ENCODE results near the gene APC2. TPM values are rescaled to one million over a fixed set of nuclear protein-coding genes. Genes with fewer than 3 reads are reported as not detected.

Gene APC2
- polyA plus RNA-seq, 1 donor from 2014 or later = 50.5 TPM

DNA sequence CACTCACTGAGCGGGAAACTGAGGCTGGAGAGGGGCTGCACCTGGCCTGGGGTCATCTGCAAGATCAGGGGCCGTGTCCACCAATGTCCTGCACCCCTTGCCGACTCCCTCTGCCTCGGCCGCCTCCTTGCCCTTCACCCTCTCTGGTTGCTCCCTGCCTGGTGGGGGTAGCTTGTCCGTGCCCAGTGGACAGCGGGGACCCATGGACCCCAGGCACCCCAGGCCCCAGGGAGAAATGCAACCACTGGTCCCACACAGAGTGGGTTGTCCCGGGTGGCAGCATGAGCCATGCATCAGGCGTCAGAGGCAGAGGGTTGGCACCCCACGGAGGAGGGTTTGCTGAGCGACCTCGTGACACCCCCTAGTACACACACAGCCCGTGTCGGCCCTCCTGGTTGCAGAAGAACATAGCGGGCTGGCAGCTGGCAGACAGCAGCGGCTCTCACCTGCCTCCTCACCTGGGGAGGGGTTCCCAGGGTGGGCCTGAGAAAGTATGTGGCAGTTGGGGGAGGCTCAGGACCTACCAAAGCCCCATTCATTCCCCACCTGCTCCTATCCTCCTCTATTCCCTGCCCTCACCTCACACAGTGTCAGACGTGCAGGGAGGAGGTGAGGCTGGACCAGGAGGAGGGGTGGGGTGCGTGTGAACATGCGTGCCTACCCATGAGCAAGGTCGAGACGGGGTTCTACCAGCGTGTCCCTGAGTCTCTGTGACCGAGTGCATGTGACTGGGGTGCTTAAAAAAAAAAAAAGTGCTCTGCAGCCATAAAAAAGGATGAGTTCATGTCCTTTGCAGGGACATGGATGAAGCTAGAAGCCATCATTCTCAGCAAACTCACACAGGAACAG lies 54.2 kb downstream of the APC2 start:
- Histone ChIP-seq H3F3A (ENCODE audit: insufficient read depth, low read length, poor library complexity, severe bottlenecking) (no peaks in the 10 kb centered on the region), H2AFZ (ENCODE audit: low read depth, low read length) (no peak overlapping the region), H4K20me1 (ENCODE audit: insufficient read depth) (no peaks in the 10 kb centered on the region), H3K9me3 (ENCODE audit: low read length) (no peaks in the 10 kb centered on the region), H3K27ac (ENCODE audit: low read length) (no peak overlapping the region), H3K4me3 (ENCODE audit: low read length) (no peak overlapping the region), H3K36me3 (ENCODE audit: insufficient read depth, low read length) (no peaks in the 10 kb centered on the region), H3K9me2 (ENCODE audit: insufficient read depth, low read length) (no peaks in the 10 kb centered on the region), H3K4me2 (ENCODE audit: low read length) (no peak overlapping the region), H3K27me3 (ENCODE audit: insufficient read depth, low read depth, low read length) (peaks cover 5% of the 10 kb centered on the region), H3K79me2 (replicated peaks; ENCODE audit: insufficient read depth, low read length) (no peaks in the 10 kb centered on the region), H3K9ac (ENCODE audit: low read length) (peak overlapping the region; percentile 1)
- TF ChIP-seq RAD21 (conservative IDR thresholded peaks at IDR 0.05) (no peak), CTCF (IDR thresholded peaks at IDR 0.05; ENCODE audit: poor library complexity, severe bottlenecking) (no peak), POLR2AphosphoS5 (IDR thresholded peaks at IDR 0.05) (no peak)

- Histone ChIP-seq H3K9me2 (ENCODE audit: insufficient read depth, low read length) (no peaks in the 10 kb centered on the region), H3F3A (ENCODE audit: insufficient read depth, low read length, poor library complexity, severe bottlenecking) (no peaks in the 10 kb centered on the region), H3K79me2 (replicated peaks; ENCODE audit: insufficient read depth, low read length) (no peaks in the 10 kb centered on the region), H3K9ac (ENCODE audit: low read length) (no peak overlapping the region), H3K27me3 (ENCODE audit: insufficient read depth, low read depth, low read length) (peaks cover 5% of the 10 kb centered on the region), H4K20me1 (ENCODE audit: insufficient read depth) (no peaks in the 10 kb centered on the region), H3K27ac (ENCODE audit: low read length) (no peak overlapping the region), H3K4me3 (ENCODE audit: low read length) (no peak overlapping the region), H3K9me3 (ENCODE audit: low read length) (no peaks in the 10 kb centered on the region), H2AFZ (ENCODE audit: low read depth, low read length) (no peak overlapping the region), H3K36me3 (ENCODE audit: insufficient read depth, low read length) (no peaks in the 10 kb centered on the region), H3K4me2 (ENCODE audit: low read length) (no peak overlapping the region)
- TF ChIP-seq SMC3 (conservative IDR thresholded peaks at IDR 0.05; ENCODE audit: poor library complexity) (no peak), MXI1 (conservative IDR thresholded peaks at IDR 0.05; ENCODE audit: poor library complexity, severe bottlenecking) (no peak), TAF1 (IDR thresholded peaks at IDR 0.05; ENCODE audit: low read depth) (no peak), POLR2AphosphoS5 (IDR thresholded peaks at IDR 0.05) (no peak), CTCF (IDR thresholded peaks at IDR 0.05; ENCODE audit: poor library complexity, severe bottlenecking) (no peak), EZH2 (IDR thresholded peaks at IDR 0.05; ENCODE audit: borderline replicate concordance, insufficient read depth, low read length, poor library complexity, severe bottlenecking) (no peak), RAD21 (conservative IDR thresholded peaks at IDR 0.05) (no peak), EP300 (conservative IDR thresholded peaks at IDR 0.05; ENCODE audit: poor library complexity, severe bottlenecking) (no peak)
- TF ChIP-seq, protein P1, sequence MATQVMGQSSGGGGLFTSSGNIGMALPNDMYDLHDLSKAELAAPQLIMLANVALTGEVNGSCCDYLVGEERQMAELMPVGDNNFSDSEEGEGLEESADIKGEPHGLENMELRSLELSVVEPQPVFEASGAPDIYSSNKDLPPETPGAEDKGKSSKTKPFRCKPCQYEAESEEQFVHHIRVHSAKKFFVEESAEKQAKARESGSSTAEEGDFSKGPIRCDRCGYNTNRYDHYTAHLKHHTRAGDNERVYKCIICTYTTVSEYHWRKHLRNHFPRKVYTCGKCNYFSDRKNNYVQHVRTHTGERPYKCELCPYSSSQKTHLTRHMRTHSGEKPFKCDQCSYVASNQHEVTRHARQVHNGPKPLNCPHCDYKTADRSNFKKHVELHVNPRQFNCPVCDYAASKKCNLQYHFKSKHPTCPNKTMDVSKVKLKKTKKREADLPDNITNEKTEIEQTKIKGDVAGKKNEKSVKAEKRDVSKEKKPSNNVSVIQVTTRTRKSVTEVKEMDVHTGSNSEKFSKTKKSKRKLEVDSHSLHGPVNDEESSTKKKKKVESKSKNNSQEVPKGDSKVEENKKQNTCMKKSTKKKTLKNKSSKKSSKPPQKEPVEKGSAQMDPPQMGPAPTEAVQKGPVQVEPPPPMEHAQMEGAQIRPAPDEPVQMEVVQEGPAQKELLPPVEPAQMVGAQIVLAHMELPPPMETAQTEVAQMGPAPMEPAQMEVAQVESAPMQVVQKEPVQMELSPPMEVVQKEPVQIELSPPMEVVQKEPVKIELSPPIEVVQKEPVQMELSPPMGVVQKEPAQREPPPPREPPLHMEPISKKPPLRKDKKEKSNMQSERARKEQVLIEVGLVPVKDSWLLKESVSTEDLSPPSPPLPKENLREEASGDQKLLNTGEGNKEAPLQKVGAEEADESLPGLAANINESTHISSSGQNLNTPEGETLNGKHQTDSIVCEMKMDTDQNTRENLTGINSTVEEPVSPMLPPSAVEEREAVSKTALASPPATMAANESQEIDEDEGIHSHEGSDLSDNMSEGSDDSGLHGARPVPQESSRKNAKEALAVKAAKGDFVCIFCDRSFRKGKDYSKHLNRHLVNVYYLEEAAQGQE (IDR thresholded peaks at IDR 0.05; ENCODE audit: borderline replicate concordance) = no peak
Measured at GRCh38 chr19:1505012-1505411, 55.1 kb downstream of the APC2 start.

All from neural cell (in vitro differentiated cells).